HG03521 (cell line): ENCODE results near the gene NR3C1.
A peak's percentile ranks its signal among the peaks of the same experiment; 100 is the strongest.

Experiments
- ATAC-seq: cut with Tn5 transposase; IDR thresholded peaks from one replicate; pipeline ENCODE4 v1.9.1; 2021; ENCODE audit warnings: mild to moderate bottlenecking, moderate library complexity; ENCODE audit not compliant: unreplicated experiment

Gene NR3C1

DNA sequence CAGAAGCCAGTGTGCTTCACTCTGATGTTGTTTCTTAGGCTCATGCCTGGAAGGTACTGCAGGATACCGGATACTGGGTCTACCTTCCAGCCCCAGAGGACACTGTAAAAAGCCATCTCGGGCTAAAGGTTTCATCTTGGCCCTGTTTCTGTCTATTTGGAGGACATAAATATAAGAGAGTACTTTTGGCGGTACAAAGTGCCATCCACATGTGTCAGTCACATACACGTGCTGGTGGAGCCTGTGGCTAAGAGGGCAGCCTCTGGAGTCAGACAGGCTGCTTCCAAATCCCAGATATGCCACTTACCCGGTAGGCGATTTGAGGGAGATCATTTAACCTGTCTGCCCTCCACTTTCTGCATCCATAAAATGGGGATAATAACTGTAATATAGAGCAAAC, 160.4 kb downstream of the NR3C1 start:
- no peak for ATAC-seq

DNA sequence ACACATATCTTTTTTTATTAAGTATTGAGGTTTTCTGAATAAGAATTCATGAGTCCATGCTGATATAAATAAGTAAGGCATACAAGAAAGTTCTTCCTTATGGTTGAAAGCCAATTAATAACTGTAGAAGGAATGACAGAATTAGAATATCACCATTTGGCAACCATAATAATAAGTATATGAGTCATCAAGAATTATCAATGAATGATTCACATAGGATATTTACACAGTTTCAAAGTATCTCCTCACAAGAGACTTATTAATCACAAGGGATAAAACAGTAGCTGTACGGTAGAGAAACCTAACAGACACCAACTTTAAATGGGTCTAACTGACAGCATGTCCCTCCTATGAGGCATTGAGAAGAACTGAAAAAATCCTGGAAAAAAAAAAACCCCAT, 161.6 kb downstream of the NR3C1 start:
- no peak for ATAC-seq

DNA sequence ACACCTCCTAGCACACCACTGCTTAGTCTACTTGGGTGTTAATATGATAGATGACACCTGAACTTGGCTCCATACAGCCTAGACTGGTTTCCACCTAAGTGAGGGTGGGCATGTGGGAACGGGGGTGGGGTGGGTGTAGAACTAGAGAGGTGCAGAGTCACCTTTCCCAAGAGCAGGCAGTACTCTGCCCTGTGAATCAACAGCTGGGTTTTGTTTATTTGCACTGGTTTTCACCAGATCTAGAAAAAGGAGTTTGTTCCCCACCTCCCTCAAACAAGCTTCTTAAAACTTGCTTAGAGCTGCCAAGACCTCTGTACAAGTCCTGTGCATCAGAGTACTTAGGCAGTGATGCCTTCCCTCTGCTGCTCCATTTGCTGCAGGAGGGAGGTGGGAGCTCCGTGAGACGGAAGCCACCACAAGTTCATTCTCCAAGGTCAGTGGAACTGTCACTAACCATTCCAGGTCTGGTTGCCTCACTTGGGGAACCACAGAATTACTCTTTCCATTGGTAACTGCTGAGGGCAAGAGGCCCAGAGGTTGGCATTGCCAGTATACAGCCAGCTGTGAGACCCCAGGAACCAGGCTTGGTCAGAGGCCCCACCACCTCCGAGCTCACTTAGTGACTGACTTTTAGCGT, 163.5 kb downstream of the NR3C1 start:
- ATAC-seq, result no peak

DNA sequence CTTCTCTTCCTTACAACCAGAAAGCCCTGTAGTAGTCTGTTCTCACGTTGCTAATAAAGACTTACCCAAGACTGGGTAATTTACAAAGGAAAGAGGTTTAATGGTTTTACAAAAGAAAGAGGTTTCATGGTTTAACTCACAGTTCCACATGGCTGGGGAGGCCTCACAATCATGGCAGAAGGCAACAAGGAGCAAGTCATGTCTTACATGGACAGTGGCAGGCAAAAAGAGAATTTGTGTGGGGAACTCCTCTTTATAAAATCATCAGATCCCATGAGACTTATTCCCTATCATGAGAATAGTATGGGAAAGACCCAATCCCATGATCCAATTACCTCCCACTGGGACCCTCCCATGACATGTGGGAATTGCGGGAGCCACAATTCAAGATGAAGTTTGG, 164.9 kb downstream of the NR3C1 start:
- no peak for ATAC-seq

DNA sequence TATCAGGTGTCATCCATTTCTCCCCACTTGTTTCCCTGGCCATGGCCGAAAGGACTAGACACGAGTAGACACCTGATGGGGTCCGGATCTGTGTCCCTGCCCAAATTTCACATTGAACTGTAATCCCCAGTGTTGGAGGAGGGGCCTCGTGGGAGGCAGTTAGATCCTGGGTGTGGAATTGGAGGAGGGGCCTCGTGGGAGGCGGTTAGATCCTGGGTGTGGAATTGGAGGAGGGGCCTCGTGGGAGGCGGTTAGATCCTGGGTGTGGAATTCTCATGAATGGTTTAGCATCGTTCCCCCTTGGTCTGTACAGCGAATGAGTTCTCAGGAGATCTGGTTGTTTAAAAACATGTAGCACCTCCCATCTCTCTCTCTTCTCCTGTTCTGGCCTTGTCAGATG, 165.8 kb downstream of the NR3C1 start:
- ATAC-seq, result no peak

DNA sequence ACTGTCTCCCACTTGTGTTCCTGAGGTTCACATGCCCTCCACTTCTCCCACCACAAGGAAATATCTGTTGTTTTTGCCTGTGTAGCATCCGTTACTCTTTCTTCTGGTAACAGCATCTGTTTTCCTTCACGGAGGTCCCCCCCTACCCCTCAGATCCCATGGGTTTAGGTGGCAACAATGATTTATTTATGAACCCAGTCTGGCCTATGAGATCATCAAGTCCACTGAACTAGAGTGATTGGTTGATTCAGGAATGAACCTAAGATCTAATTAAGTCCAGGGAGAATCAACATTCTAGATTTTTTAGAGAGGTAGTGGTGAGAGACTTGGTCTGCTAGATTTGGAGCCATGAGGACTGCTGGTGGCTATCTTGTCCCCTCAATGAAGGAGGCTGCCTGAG, 166.8 kb downstream of the NR3C1 start:
- no peak for ATAC-seq

DNA sequence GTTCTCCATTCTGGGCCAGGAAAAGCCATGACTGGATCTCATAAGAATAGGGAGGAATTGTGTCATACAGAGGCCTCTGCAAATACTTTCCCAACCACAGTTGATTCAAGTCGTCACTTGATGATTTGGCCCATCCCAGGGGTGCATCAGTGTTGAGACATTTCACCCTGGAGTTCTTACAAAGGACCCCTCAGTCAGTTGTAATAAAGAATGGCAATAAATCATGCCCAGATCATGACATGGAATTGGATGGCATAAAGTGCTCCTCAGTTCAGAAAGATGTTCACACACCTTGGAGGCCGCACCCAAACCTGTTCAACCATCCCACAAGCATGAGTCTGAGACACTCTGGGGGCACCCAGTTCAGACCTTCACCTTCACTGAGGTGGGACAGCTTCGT, 168.1 kb downstream of the NR3C1 start:
- ATAC-seq, result no peak

DNA sequence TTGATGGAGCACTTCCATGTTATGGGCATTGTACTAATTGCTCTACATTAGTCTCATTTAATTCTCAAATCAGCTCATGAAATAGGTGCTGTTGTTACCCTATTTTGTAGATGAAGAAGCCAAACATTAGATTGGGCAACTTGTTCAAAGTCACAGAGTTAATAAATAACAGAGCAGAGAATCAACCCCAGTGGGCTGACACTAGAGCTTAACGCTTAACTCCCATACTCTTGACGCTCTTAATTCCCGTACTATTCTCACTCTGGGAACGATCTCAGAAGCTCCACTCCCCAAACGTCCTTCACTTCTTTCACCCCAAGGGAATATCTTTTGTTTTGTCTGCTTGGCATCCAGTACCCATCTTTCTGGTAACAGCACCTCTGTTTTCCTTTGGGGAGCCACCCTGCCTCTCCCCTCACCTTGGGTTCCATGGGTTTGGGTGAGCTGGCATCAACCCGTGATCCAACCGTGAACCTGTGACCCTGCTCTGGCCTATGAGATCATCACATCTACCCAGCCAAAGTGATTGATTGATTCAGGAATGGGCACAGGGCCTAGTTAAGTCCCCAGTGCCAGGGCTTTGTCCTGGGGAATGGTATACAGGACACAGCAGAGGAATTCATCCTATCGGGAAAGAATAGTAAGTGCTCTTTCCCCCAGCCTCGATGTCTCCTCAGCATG, 169.2 kb downstream of the NR3C1 start:
- ATAC-seq, result no peak

DNA sequence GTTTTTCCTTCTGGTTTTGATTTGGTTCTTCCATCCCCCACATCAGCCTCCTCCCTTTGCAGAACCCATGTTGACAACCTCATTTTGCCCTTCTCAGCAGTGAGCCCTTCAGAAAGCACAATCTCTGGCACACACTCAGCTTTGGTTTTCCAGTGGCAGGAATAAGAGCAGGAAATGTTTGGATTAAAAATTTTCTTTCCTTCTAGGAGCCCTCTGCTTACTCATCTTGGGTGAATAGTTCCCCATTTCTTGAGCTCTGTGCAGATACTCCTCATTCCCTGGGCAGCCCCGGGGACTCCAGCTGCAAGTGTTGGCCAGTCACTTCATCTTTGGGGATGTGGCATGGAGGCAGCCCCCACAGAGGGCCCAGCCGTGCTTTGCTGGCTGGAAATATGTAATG, 170.5 kb downstream of the NR3C1 start:
- ATAC-seq, result no peak

DNA sequence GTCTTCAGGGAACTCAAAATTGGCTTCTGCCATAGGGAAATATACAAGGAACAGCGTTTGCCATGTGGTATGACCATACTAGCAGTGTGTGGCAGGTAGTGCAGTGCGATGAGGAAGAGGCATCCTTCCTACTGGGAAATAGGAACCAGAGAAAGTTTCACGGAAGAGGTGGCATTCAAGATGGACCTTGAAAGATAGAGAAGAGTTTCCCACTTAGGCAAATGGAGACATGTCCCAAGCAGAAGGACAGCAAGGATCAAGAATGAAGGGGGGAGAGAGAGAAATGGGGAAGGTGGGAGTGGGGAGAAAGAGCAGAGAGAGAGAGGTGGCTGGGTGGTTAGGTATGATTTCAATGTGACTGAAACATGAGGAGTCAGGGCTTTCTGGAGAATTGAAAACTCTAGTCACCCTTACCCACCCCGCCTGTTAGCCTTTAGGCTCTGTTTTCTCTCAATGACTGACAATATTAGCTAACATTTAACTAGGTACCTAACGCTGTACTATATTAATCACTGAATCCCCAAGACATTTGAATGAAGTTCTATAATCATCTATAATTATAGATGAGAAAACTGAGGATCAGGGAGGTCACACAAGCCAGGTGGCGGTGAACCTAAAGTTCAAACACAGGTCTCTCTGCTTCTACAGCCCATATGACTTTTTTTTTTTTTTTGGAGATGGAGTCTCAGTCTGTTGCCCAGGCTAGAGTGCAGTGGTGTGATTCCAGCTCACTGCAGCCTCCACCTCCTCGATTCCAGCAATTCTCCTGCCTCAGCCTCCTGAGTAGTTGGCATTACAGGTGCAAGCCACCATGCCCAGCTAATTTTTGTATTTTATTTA, 171.3 kb downstream of the NR3C1 start:
- ATAC-seq, result no peak

DNA sequence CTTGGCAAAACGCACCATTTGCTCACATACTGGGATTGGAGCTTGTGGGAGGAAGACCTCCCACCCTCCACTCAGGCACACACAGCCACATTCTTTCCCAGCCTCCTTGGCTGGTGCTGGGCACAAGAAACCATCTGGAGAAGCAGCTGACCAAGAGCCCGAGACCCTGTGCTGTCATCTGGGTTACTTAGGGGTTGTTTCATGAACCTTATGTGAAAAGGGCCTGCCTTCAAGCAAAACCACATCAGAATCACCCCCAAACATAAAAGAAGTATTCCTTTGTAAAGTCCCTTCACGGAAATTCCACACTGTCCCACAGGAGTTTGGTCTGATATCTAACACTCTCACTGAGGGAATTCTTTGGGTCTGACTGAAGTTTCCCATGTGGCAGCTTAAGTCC, 172.1 kb downstream of the NR3C1 start:
- no peak for ATAC-seq

DNA sequence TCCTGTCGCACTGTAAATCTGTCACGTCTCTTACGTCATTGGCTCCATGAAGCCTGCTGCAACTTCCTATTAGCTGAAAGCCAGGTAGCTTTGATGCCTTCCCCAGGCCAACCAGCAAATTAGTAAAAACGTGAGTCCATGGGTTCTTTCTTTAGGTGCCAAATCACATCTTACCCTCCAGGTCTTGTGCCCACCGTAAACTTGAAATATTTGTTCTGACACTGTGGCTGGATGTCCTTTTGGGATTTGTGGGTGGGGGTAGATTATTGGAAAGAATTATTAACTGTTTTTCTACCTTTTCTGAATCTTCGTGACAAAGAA, 172.8 kb downstream of the NR3C1 start:
- ATAC-seq, result no peak

DNA sequence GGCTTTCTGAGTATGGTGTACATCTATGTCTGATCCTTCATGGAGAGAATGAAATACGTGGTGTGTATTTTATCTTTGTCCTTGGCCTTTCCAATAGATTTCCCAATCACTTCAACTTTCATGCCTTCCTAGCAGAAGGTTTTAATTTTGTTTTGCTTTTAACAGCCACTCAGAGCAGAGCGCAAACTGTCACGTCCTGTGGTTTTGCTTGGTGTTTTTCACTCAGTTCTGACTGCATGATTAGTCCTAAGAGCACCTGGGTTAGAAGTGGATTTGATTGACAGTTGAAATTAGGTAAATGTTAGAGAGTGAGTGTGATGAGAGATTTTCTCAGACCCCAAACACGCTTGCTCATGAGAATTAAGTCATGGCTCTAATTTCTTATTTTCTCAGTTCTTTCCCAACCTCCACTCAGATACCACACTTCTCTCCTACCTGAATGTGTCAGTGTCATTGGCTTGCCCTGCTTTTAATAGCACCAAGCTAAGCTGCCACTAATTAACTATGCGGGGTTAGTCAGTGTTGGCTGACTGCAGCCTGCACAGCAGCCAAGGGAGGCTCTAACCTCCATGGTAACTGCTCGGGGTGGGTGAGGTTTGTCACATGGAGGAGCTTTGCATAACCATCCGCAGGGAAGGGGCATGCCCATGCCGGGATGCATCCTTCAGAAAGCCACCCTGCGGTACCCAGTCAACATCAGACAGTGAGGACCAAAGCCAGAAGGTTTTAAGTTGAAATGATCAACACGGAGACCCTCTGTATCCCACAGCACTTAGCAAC, 173.4 kb downstream of the NR3C1 start:
- peak; percentile 82 for ATAC-seq

DNA sequence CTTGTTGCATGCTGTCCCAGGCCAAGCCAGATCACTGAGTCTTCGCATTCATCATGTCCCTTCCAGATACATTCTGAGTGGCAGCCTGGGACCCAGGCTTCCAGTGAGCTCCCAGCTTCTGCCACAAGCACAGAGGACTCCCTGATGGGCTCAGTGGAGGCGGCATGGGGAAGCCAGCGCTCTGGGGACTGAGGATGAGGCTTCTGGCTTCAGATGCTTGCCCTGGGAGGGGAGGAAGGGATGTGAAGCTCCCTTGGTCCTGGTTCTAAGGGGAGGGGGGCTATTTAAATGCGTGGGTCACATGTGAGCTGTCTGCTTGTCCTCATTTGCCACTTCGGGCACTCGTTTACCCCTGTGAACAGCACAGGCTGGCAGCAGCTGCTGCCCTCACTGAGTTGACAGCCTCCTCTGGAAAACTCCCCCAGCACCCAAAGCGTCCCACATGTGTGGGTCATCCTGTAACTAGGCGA, 174.0 kb downstream of the NR3C1 start:
- peak; percentile 28 for ATAC-seq

DNA sequence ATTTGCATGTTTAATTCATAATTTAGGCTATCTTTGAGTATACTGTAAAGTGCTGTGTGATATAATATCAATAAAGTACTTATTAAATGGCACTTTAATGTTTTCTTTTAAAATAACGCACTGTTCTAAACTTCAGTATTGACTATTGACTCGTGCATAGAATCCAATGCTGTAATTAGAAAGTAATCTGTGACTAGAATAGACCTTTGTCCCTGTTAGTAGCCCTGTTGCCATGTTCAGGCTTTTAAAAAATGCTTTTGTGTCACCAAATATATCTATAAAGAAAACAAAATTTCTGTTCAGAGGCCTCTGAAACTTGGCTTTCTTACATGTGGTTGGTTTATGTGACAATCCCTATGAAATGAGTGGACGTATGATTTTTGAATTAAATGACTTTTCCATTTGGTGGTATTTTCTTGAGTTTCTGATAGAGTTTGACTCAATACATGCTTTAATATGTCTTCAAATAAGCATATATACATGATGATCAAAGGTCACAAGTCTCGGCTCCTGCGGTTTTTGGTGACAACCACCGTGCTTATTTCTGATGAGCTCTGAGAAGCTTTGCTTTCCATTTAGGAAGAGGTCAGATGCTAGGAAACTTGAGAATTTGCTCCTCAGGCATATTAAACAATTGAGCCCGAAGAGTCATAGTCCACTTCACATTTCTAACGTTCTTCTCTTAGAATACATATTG, 174.7 kb downstream of the NR3C1 start:
- no peak for ATAC-seq
